ENCODE measurements around the gene CR1. TPM values are rescaled to one million over a fixed set of nuclear protein-coding genes. Genes with fewer than 3 reads are reported as not detected.
"Not testable (repeated sequence)": the region's sequence is repeated elsewhere in the genome, so short reads cannot be mapped to it uniquely, and the experiment has no call there.

The CR1 gene
- polyA plus RNA-seq, 4 donors: under 0.01 to 1.4 (median 0.40) TPM; not detected in 1

- DNase-seq: no peak
- Histone ChIP-seq H3K4me1 (ENCODE audit: control insufficient read depth in 3 of 3, insufficient read depth in 2 of 3, low read depth in 1 of 3, low read length in 2 of 3) (peaks cover 0 to 3% (median 0%) of the 10 kb centered on the region in 3 donors), H3K36me3 (ENCODE audit: control insufficient read depth in 3 of 3, insufficient read depth in 2 of 3, low read depth in 1 of 3, low read length in 3 of 3) (no peaks in the 10 kb centered on the region), H3K4me3 (ENCODE audit: low read depth in 1 of 3, low read length in 3 of 3) (no peak overlapping the region), H3K9me3 (ENCODE audit: control insufficient read depth in 2 of 2, insufficient read depth in 1 of 2, low read depth in 1 of 2, low read length in 1 of 2) (no peaks in the 10 kb centered on the region), H3K27ac (ENCODE audit: low read depth in 1 of 3, low read length in 2 of 3) (no peak overlapping the region), H3K27me3 (ENCODE audit: control insufficient read depth in 3 of 3, insufficient read depth in 3 of 3, low read length in 3 of 3) (peaks cover 5 to 37% (median 9%) of the 10 kb centered on the region in 3 donors)
- FAIRE-seq: no peak
- WGBS, 3 donors: 70 to 75% (median 71%) methylated on average over 3 of the region's 3 CpGs
These were observed 174.2 kb downstream of the CR1 start for GRCh38 chr1:207670192-207670591.

DNA sequence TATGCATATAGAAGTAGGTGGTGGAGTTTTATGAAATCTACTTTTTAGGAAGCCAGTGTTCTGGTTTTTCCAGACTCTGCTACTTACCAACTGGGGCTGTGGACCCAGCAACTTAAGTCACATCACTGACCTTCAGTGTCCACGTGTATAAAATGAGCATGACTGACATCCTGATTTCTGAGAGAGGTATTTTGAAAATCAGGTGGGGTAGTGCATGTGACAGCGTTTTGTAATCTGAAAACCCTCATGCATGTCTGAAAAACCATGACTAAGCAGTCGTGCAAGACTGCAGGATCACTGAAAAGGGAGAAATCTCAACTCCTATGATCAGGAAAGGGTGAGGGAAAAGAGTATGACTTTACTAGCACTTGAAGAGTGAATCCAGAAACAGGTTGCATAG, 175.0 kb downstream of the CR1 start:
- no peak for DNase-seq
- 19 to 38% (median 26%) methylated on average over 3 of the region's 3 CpGs for WGBS, 3 donors
- H3K36me3 ChIP-seq (ENCODE audit: control insufficient read depth in 3 of 3, insufficient read depth in 2 of 3, low read depth in 1 of 3, low read length in 3 of 3): no peaks in the 10 kb centered on the region

GRCh38 chr1:207672522-207673130, 176.7 kb downstream of the CR1 start:
- Histone ChIP-seq H3K27ac (ENCODE audit: low read depth in 1 of 3, low read length in 2 of 3) (no peak overlapping the region), H3K4me1 (ENCODE audit: control insufficient read depth in 3 of 3, insufficient read depth in 2 of 3, low read depth in 1 of 3, low read length in 2 of 3) (peaks cover 0 to 3% (median 0%) of the 10 kb centered on the region in 3 donors), H3K36me3 (ENCODE audit: control insufficient read depth in 3 of 3, insufficient read depth in 2 of 3, low read depth in 1 of 3, low read length in 3 of 3) (no peaks in the 10 kb centered on the region), H3K4me3 (ENCODE audit: low read depth in 1 of 3, low read length in 3 of 3) (no peak overlapping the region), H3K27me3 (ENCODE audit: control insufficient read depth in 3 of 3, insufficient read depth in 3 of 3, low read length in 3 of 3) (peaks cover 6 to 32% (median 9%) of the 10 kb centered on the region in 3 donors), H3K9me3 (ENCODE audit: control insufficient read depth in 2 of 2, insufficient read depth in 1 of 2, low read depth in 1 of 2, low read length in 1 of 2) (no peaks in the 10 kb centered on the region)
- WGBS, 3 donors: 23 to 25% (median 24%) methylated on average over 5 of the region's 5 CpGs
- FAIRE-seq (no peak), DNase-seq (peak; percentile 63 to 77)

More for the DNA sequence above, 175.0 kb downstream of the CR1 start:
- Histone ChIP-seq H3K27ac (ENCODE audit: low read depth in 1 of 3, low read length in 2 of 3) (no peak overlapping the region), H3K27me3 (ENCODE audit: control insufficient read depth in 3 of 3, insufficient read depth in 3 of 3, low read length in 3 of 3) (peaks cover 6 to 37% (median 9%) of the 10 kb centered on the region in 3 donors), H3K4me3 (ENCODE audit: low read depth in 1 of 3, low read length in 3 of 3) (no peak overlapping the region), H3K9me3 (ENCODE audit: control insufficient read depth in 2 of 2, insufficient read depth in 1 of 2, low read depth in 1 of 2, low read length in 1 of 2) (no peaks in the 10 kb centered on the region), H3K4me1 (ENCODE audit: control insufficient read depth in 3 of 3, insufficient read depth in 2 of 3, low read depth in 1 of 3, low read length in 2 of 3) (peaks cover 0 to 3% (median 0%) of the 10 kb centered on the region in 3 donors)
- no peak for FAIRE-seq

- no peak overlapping the region for H3K4me3 ChIP-seq (ENCODE audit: low read depth in 1 of 3, low read length in 3 of 3)
- H3K36me3 ChIP-seq (ENCODE audit: control insufficient read depth in 3 of 3, insufficient read depth in 2 of 3, low read depth in 1 of 3, low read length in 3 of 3): no peaks in the 10 kb centered on the region
- H3K4me1 ChIP-seq (ENCODE audit: control insufficient read depth in 3 of 3, insufficient read depth in 2 of 3, low read depth in 1 of 3, low read length in 2 of 3): peaks cover 0 to 3% (median 0%) of the 10 kb centered on the region in 3 donors
- FAIRE-seq (no peak), DNase-seq (no peak)
- no peaks in the 10 kb centered on the region for H3K9me3 ChIP-seq (ENCODE audit: control insufficient read depth in 2 of 2, insufficient read depth in 1 of 2, low read depth in 1 of 2, low read length in 1 of 2)
- 60 to 70% (median 64%) methylated on average over 6 of the region's 6 CpGs for WGBS, 3 donors
- no peak overlapping the region for H3K27ac ChIP-seq (ENCODE audit: low read depth in 1 of 3, low read length in 2 of 3)
- peaks cover 6 to 30% (median 9%) of the 10 kb centered on the region in 3 donors for H3K27me3 ChIP-seq (ENCODE audit: control insufficient read depth in 3 of 3, insufficient read depth in 3 of 3, low read length in 3 of 3)
These were observed 177.4 kb downstream of the CR1 start for GRCh38 chr1:207673399-207673798.

- H3K27ac ChIP-seq (ENCODE audit: low read depth in 1 of 3, low read length in 2 of 3): no peak overlapping the region
- no peaks in the 10 kb centered on the region for H3K36me3 ChIP-seq (ENCODE audit: control insufficient read depth in 3 of 3, insufficient read depth in 2 of 3, low read depth in 1 of 3, low read length in 3 of 3)
- peaks cover 0 to 8% (median 2%) of the 10 kb centered on the region in 3 donors for H3K27me3 ChIP-seq (ENCODE audit: control insufficient read depth in 3 of 3, insufficient read depth in 3 of 3, low read length in 3 of 3)
- DNase-seq (no peak), FAIRE-seq (no peak)
- H3K9me3 ChIP-seq (ENCODE audit: control insufficient read depth in 2 of 2, insufficient read depth in 1 of 2, low read depth in 1 of 2, low read length in 1 of 2): no peaks in the 10 kb centered on the region
- no peaks in the 10 kb centered on the region for H3K4me1 ChIP-seq (ENCODE audit: control insufficient read depth in 3 of 3, insufficient read depth in 2 of 3, low read depth in 1 of 3, low read length in 2 of 3)
- WGBS, 3 donors: 81 to 89% (median 88%) methylated on average over 4 of the region's 4 CpGs
- no peak overlapping the region for H3K4me3 ChIP-seq (ENCODE audit: low read depth in 1 of 3, low read length in 3 of 3)
These were observed 180.2 kb downstream of the CR1 start for GRCh38 chr1:207676153-207676552.

GRCh38 chr1:207680590-207681388, 184.8 kb downstream of the CR1 start:
- not testable (repeated sequence) for H3K27ac ChIP-seq (ENCODE audit: low read depth in 1 of 3, low read length in 2 of 3); H3K27me3 ChIP-seq (ENCODE audit: control insufficient read depth in 3 of 3, insufficient read depth in 3 of 3, low read length in 3 of 3); H3K4me3 ChIP-seq (ENCODE audit: low read depth in 1 of 3, low read length in 3 of 3); DNase-seq; H3K36me3 ChIP-seq (ENCODE audit: control insufficient read depth in 3 of 3, insufficient read depth in 2 of 3, low read depth in 1 of 3, low read length in 3 of 3); H3K4me1 ChIP-seq (ENCODE audit: control insufficient read depth in 3 of 3, insufficient read depth in 2 of 3, low read depth in 1 of 3, low read length in 2 of 3); H3K9me3 ChIP-seq (ENCODE audit: control insufficient read depth in 2 of 2, insufficient read depth in 1 of 2, low read depth in 1 of 2, low read length in 1 of 2); FAIRE-seq
- 60 to 71% (median 64%) methylated on average over 6 of the region's 6 CpGs for WGBS, 3 donors

DNA sequence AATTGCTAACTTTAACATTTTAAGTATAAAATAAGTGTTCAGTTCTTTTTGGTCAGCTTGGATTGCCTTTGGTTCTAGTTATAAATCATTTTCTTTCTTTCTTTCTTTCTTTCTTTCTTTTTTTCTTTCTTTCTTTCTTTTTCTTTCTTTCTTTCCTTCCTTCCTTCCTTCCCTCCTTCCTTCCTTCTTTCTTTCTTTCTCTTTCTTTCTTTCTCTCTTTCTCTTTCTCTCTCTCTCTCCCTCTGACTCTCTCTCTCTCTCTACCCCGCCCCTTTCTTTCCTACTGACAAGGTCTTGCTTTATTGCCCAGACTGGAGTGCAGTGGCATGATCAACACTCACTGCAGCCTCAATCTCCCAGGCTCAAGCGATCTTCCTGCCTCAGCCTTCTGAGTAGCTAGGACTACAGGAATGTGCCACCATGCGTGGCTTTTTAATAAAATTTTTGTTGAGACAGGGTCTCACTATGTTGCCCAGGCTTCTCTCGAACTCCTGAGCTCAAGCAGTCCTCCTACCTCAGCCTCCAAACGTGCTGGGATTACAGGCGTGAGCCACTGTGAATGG, 187.0 kb downstream of the CR1 start:
- H3K4me3 ChIP-seq (ENCODE audit: low read depth in 1 of 3, low read length in 3 of 3); H3K36me3 ChIP-seq (ENCODE audit: control insufficient read depth in 3 of 3, insufficient read depth in 2 of 3, low read depth in 1 of 3, low read length in 3 of 3); H3K4me1 ChIP-seq (ENCODE audit: control insufficient read depth in 3 of 3, insufficient read depth in 2 of 3, low read depth in 1 of 3, low read length in 2 of 3); H3K27me3 ChIP-seq (ENCODE audit: control insufficient read depth in 3 of 3, insufficient read depth in 3 of 3, low read length in 3 of 3); H3K9me3 ChIP-seq (ENCODE audit: control insufficient read depth in 2 of 2, insufficient read depth in 1 of 2, low read depth in 1 of 2, low read length in 1 of 2); H3K27ac ChIP-seq (ENCODE audit: low read depth in 1 of 3, low read length in 2 of 3); FAIRE-seq; DNase-seq: not testable (repeated sequence)
- 80 to 88% (median 85%) methylated on average over 6 of the region's 6 CpGs for WGBS, 3 donors

DNA sequence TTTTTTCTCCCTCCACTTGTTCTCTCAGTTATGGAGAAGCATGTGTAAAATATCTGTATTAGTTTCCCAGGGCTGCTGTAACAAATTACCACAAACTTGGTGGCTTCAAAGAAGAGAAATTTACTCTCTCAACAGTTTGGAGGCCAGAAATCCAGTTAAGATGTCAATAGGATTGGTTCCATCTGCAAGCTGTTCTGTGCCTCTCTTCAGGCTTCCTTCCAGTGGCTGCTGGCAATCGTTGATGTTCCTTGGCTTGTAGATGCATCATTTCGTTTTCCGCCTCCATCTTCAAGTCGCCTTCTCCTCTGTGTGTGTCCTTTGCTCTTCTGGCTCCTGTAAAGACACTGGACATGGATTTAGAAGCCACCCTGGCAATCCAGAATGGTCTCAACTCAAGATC, 194.6 kb downstream of the CR1 start:
- H3K36me3 ChIP-seq (ENCODE audit: control insufficient read depth in 3 of 3, insufficient read depth in 2 of 3, low read depth in 1 of 3, low read length in 3 of 3); H3K4me1 ChIP-seq (ENCODE audit: control insufficient read depth in 3 of 3, insufficient read depth in 2 of 3, low read depth in 1 of 3, low read length in 2 of 3); DNase-seq; H3K9me3 ChIP-seq (ENCODE audit: control insufficient read depth in 2 of 2, insufficient read depth in 1 of 2, low read depth in 1 of 2, low read length in 1 of 2); H3K27me3 ChIP-seq (ENCODE audit: control insufficient read depth in 3 of 3, insufficient read depth in 3 of 3, low read length in 3 of 3); H3K27ac ChIP-seq (ENCODE audit: low read depth in 1 of 3, low read length in 2 of 3); FAIRE-seq; H3K4me3 ChIP-seq (ENCODE audit: low read depth in 1 of 3, low read length in 3 of 3): not testable (repeated sequence)
- 75 to 94% (median 87%) methylated on average over 4 of the region's 4 CpGs for WGBS, 3 donors
